ENCODE data around the gene CST8.

CST8 gene

DNA sequence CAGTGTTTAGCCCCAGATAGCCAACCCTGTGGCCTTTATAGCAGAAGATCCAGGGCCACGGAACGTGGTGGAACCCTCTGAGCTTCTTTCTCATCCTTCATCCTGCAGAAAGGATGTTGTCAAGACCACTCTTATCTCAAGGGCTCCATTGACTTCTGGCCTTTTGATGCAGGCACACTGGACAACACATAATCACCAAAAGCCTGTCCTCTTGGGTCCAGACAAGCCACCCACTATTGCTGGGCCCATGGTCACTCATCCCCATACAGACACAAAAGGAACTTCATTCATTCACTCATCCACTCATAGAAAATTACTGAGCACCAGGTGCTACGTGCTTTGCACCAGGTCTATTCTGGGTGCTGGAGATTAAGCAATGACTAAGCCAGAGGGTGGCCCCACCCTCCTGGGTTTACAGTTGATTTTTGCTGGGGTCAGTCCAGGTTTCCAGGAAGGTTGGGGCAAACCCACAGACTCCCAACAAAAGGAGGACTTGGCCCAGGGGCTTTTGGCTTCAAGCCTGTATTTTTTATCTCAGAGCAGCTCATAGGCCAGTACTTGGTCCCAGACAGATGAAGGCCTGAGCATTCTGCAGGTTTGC, 2.4 kb downstream of the CST8 start:
- H3K4me3 Mint-ChIP-seq = no peak overlapping the region
- peaks cover 6% of the 10 kb centered on the region for H3K9me3 Mint-ChIP-seq
- no peak for DNase-seq
- no peak overlapping the region for H3K27ac Mint-ChIP-seq
- CTCF ChIA-PET = no interaction called here
- peaks cover 3% of the 10 kb centered on the region for H3K27me3 Mint-ChIP-seq
- H3K36me3 Mint-ChIP-seq = no peaks in the 10 kb centered on the region
- no peaks in the 10 kb centered on the region for H3K4me1 Mint-ChIP-seq

DNA sequence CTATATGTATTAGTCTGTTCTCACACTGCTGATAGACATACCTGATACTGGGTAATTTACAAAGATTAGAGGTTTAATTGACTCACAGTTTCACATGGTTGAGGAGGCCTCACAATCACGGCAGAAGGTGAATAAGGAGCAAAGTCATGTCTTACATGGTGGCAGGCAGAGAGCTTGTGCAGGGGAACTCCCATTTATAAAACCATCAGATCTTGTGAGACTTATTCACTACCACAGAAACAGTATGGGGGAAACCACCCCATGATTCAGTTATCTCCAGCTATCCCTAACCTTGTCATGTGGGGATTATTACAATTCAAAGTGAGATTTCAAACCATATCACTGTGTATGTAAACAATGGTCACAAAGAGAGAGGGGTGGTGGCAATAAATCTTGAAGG, 6.6 kb downstream of the CST8 start:
- Mint-ChIP-seq H3K27ac (no peak overlapping the region), H3K9me3 (peaks cover 6% of the 10 kb centered on the region)
- no peak for DNase-seq

DNA sequence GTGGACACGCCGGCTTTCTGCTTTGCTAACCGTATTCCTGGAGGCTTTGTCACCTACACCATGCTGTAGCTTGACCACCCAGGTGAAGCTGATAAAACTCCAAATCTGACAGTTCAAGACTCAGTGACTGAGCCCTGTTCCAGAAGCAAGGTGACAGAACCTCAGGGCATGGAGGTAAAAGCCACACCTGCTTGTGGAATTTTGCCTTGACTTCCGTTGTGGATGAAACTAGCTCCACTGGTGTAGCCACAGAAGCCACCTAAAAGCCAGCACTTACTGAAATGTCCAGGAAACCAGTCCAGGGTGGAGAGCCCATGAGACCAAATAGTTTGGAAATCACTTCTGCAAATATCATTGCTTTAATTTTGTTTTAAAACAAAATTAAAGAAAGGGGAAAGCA, 11.0 kb downstream of the CST8 start:
- Mint-ChIP-seq H3K27ac (no peak overlapping the region), H3K27me3 (peaks cover 3% of the 10 kb centered on the region), H3K4me3 (no peak overlapping the region), H3K4me1 (no peaks in the 10 kb centered on the region), H3K9me3 (peaks cover under 1% of the 10 kb centered on the region), H3K36me3 (no peaks in the 10 kb centered on the region)
- no peak for DNase-seq
- CTCF ChIA-PET = no interaction called here

More for the DNA sequence above, 6.6 kb downstream of the CST8 start:
- Mint-ChIP-seq H3K4me3 (no peak overlapping the region), H3K4me1 (no peaks in the 10 kb centered on the region), H3K27me3 (no peaks in the 10 kb centered on the region), H3K36me3 (no peaks in the 10 kb centered on the region)
- CTCF ChIA-PET = no interaction called here

DNA sequence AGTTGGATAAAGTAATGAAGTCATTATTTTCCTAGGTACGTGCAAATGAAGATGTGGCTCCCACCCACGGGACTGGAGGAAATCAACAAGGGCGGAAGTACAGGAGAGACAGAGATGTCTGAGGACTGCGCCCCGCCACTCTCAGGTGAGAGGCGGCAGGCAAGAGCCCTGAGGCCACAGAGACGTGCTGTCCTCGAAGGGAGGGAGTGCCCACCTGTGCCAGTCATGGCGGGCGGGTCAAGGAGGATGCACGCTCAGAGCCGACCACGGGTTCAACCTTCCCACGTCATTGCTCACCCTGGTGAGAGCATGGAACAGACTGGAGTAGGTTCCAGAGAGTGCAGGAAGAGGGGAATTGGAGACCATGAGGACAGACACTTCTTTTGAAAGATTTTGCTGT, 12.7 kb downstream of the CST8 start:
- no peak overlapping the region for H3K4me3 Mint-ChIP-seq
- H3K9me3 Mint-ChIP-seq = no peaks in the 10 kb centered on the region
- no peak for DNase-seq
- no peaks in the 10 kb centered on the region for H3K4me1 Mint-ChIP-seq
- no peaks in the 10 kb centered on the region for H3K36me3 Mint-ChIP-seq
- peaks cover 3% of the 10 kb centered on the region for H3K27me3 Mint-ChIP-seq
- no peak overlapping the region for H3K27ac Mint-ChIP-seq
- CTCF ChIA-PET = no interaction called here

- peaks cover 3% of the 10 kb centered on the region for H3K27me3 Mint-ChIP-seq
- CTCF ChIA-PET = interaction anchor here (1.0 kb wide), 1 partner anchor 65 kb away, joined by 4 read pairs; no protein-coding TSS in a partner anchor
- no peak for DNase-seq
- H3K9me3 Mint-ChIP-seq = no peaks in the 10 kb centered on the region
- H3K36me3 Mint-ChIP-seq = no peaks in the 10 kb centered on the region
- no peak overlapping the region for H3K4me3 Mint-ChIP-seq
- H3K27ac Mint-ChIP-seq = no peak overlapping the region
- no peaks in the 10 kb centered on the region for H3K4me1 Mint-ChIP-seq
Measured at GRCh38 chr20:23507346-23507745, 16.4 kb downstream of the CST8 start.

- Mint-ChIP-seq H3K4me3 (no peak overlapping the region), H3K27ac (no peak overlapping the region), H3K9me3 (no peaks in the 10 kb centered on the region), H3K27me3 (peaks cover 2% of the 10 kb centered on the region), H3K4me1 (no peaks in the 10 kb centered on the region), H3K36me3 (no peaks in the 10 kb centered on the region)
- DNase-seq = no peak
- CTCF ChIA-PET = interaction anchor here (1.0 kb wide), 1 partner anchor 67 kb away, joined by 4 read pairs; no protein-coding TSS in a partner anchor
Measured at GRCh38 chr20:23508449-23509229, 17.7 kb downstream of the CST8 start.

GRCh38 chr20:23509247-23509913, 18.5 kb downstream of the CST8 start:
- H3K36me3 Mint-ChIP-seq = no peaks in the 10 kb centered on the region
- H3K27ac Mint-ChIP-seq = no peak overlapping the region
- no peaks in the 10 kb centered on the region for H3K4me1 Mint-ChIP-seq
- no peak overlapping the region for H3K4me3 Mint-ChIP-seq
- DNase-seq = no peak
- peaks cover 3% of the 10 kb centered on the region for H3K27me3 Mint-ChIP-seq
- CTCF ChIA-PET = no interaction called here
- no peaks in the 10 kb centered on the region for H3K9me3 Mint-ChIP-seq

- H3K9me3 Mint-ChIP-seq = no peaks in the 10 kb centered on the region
- CTCF ChIA-PET = no interaction called here
- no peak for DNase-seq
- no peaks in the 10 kb centered on the region for H3K36me3 Mint-ChIP-seq
- H3K4me1 Mint-ChIP-seq = no peaks in the 10 kb centered on the region
- H3K4me3 Mint-ChIP-seq = no peak overlapping the region
- peaks cover 3% of the 10 kb centered on the region for H3K27me3 Mint-ChIP-seq
- H3K27ac Mint-ChIP-seq = no peak overlapping the region
Measured at GRCh38 chr20:23510000-23510590, 19.2 kb downstream of the CST8 start.

DNA sequence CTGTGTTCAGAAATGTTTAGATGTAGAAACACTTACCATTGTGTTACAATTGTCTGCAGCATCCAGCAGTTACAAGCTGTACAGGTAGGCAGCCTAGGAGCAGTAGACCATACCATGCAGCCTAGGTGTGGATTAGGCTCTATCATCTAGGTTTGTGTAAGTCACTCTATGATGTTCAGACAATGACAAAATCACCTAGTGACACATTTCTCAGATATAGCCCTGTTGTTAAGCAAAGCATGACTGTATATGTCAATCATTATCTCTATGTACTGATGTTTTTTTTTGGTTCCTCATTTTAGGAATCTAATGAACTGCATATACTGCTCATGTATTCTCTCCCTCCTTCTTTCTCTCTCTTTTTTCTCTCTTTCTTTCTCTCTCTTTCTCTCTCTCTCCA, 22.2 kb downstream of the CST8 start:
- no peaks in the 10 kb centered on the region for H3K9me3 Mint-ChIP-seq
- no peaks in the 10 kb centered on the region for H3K4me1 Mint-ChIP-seq
- peaks cover 3% of the 10 kb centered on the region for H3K27me3 Mint-ChIP-seq
- CTCF ChIA-PET = no interaction called here
- no peak overlapping the region for H3K27ac Mint-ChIP-seq
- no peak overlapping the region for H3K4me3 Mint-ChIP-seq
- DNase-seq = no peak
- no peaks in the 10 kb centered on the region for H3K36me3 Mint-ChIP-seq

DNA sequence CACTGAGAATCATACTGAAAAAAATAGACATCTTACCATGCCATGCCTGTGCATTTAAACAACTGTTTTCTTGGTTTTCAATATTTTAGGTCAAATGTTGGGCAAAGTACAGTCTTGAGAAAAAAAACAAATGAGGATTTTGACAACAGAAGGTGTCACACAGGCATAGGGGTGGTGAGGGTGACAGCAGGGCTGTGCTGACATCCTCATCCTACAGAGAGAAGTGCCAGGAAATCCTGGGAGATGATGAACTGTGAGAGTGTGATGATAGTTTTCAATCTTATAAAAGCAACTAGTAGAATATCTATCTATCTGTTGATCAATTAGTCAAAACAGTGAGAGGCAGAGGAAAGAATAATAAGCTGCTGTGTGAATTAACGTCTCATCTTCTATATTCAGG, 23.9 kb downstream of the CST8 start:
- Mint-ChIP-seq H3K27ac (no peak overlapping the region), H3K27me3 (peaks cover 3% of the 10 kb centered on the region), H3K4me3 (no peak overlapping the region), H3K9me3 (no peaks in the 10 kb centered on the region), H3K4me1 (no peaks in the 10 kb centered on the region), H3K36me3 (no peaks in the 10 kb centered on the region)
- CTCF ChIA-PET = no interaction called here
- DNase-seq = no peak

GRCh38 chr20:23515250-23515939, 24.5 kb downstream of the CST8 start:
- CTCF ChIA-PET = no interaction called here
- Mint-ChIP-seq H3K27ac (no peak overlapping the region), H3K9me3 (no peaks in the 10 kb centered on the region), H3K27me3 (peaks cover 3% of the 10 kb centered on the region), H3K36me3 (no peaks in the 10 kb centered on the region), H3K4me3 (no peak overlapping the region), H3K4me1 (no peaks in the 10 kb centered on the region)
- no peak for DNase-seq

GRCh38 chr20:23517719-23518118, 26.8 kb downstream of the CST8 start:
- CTCF ChIA-PET = no interaction called here
- Mint-ChIP-seq H3K27me3 (peaks cover 3% of the 10 kb centered on the region), H3K4me3 (no peak overlapping the region)

DNA sequence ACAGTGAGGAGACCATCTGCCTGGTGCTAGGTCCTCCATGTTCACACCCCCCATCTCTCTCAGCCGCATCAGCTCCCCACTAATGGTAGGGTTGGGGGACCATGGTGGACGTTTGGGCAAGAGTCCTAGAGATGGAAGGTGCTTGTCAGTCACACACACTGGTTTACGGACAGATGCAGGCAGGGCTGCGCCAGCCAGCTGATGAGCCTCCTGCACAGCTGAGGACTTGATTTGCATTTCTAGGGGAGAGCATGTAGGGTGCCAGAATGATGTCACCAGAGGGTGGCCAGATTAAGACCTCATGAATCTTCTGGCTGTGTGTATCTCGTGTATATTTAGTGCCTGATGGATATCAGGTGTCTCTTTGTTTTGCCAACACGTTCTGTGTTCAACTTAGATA, 28.6 kb downstream of the CST8 start:
- H3K36me3 Mint-ChIP-seq = no peaks in the 10 kb centered on the region
- H3K9me3 Mint-ChIP-seq = no peaks in the 10 kb centered on the region
- DNase-seq = no peak
- H3K4me1 Mint-ChIP-seq = no peaks in the 10 kb centered on the region
- CTCF ChIA-PET = no interaction called here
- H3K4me3 Mint-ChIP-seq = no peak overlapping the region
- no peaks in the 10 kb centered on the region for H3K27me3 Mint-ChIP-seq
- H3K27ac Mint-ChIP-seq = no peak overlapping the region

More at GRCh38 chr20:23517719-23518118, 26.8 kb downstream of the CST8 start:
- DNase-seq = no peak
- H3K4me1 Mint-ChIP-seq = no peaks in the 10 kb centered on the region
- H3K9me3 Mint-ChIP-seq = no peaks in the 10 kb centered on the region
- no peak overlapping the region for H3K27ac Mint-ChIP-seq
- H3K36me3 Mint-ChIP-seq = no peaks in the 10 kb centered on the region

- Mint-ChIP-seq H3K4me3 (no peak overlapping the region), H3K36me3 (no peaks in the 10 kb centered on the region), H3K9me3 (no peaks in the 10 kb centered on the region), H3K27me3 (no peaks in the 10 kb centered on the region), H3K4me1 (no peaks in the 10 kb centered on the region), H3K27ac (no peak overlapping the region)
- CTCF ChIA-PET = no interaction called here
- DNase-seq = no peak
Measured at GRCh38 chr20:23520185-23520584, 29.3 kb downstream of the CST8 start.
